A549 treated with Mapracorat at 1 μM for 4 hours (cell line): ENCODE measurements around the gene PPP2CA. TPM values are rescaled to one million over a fixed set of nuclear protein-coding genes. Genes with fewer than 3 reads are reported as not detected.

Source experiments
- total RNA-seq: library from RNA; stranded (reverse); fragments of 200-300 nt; extraction: Qiagen RNA extraction; gene quantifications from 5 replicates; pipeline ENCODE4 v1.2.3, GENCODE V29; 2022

The PPP2CA gene
- 203 to 292 TPM (median 274 TPM) in 5 replicates for total RNA-seq

GRCh38 chr5:134225780-134226440 is at the start of gene PPP2CA:
TSS of gene PPP2CA (minus strand) at chr5:134226073. CDS start at chr5:134225861, 212 bp downstream.

GRCh38 chr5:134176511-134177368 is 49.1 kb downstream of the PPP2CA start, which contains the start of gene SKP1:
TSS of gene SKP1 (minus strand) at chr5:134176950. CDS start at chr5:134174022, 2,928 bp downstream.

Other genes with a start within 250 kb of the PPP2CA start
- gene VDAC1, start 221.1 kb downstream of the PPP2CA start, total RNA-seq, result 378 to 400 TPM (median 387 TPM) in 5 replicates
- gene TCF7, start 111.4 kb downstream of the PPP2CA start, total RNA-seq, result 10.7 to 12.3 TPM (median 11.9 TPM) in 5 replicates
- gene SKP1, start 49.1 kb downstream of the PPP2CA start, total RNA-seq, result 609 to 781 TPM (median 617 TPM) in 5 replicates
- 0.99 to 2.4 TPM (median 1.2 TPM) in 5 replicates for gene CDKL3, start 141.1 kb upstream of the PPP2CA start, total RNA-seq
- gene UBE2B, start 145.5 kb upstream of the PPP2CA start, total RNA-seq, result 51.0 to 79.0 TPM (median 61.5 TPM) in 5 replicates
- gene CDKN2AIPNL, start 185.8 kb upstream of the PPP2CA start, total RNA-seq, result 39.6 to 49.6 TPM (median 47.0 TPM) in 5 replicates